H9 (cell line): ENCODE measurements around the gene SYNGR1. TPM values are rescaled to one million over a fixed set of nuclear protein-coding genes. Genes with fewer than 3 reads are reported as not detected.

Source experiments
- DNase-seq: peaks from one replicate; pipeline ENCODE4 v3.0.0-alpha.2; 2017
- H2AFZ ChIP-seq: one replicate; pipeline ENCODE4 v1.6.1; 2013; ENCODE audit warnings: mild to moderate bottlenecking, low read length, control low read depth, moderate library complexity
- H2AK5ac ChIP-seq: 2 replicates; pipeline ENCODE4 v1.6.1; 2013; ENCODE audit warnings: low read length, control low read depth, mixed read lengths; ENCODE audit not compliant: insufficient read length
- H2BK120ac ChIP-seq: one replicate; pipeline ENCODE4 v1.6.1; 2013; ENCODE audit warnings: low read depth, mild to moderate bottlenecking, low read length, control low read depth, inconsistent platforms; ENCODE audit not compliant: poor library complexity, severe bottlenecking
- H2BK12ac ChIP-seq: 2 replicates; pipeline ENCODE4 v1.6.1; 2013; ENCODE audit warnings: low read length, control low read depth, mixed read lengths, low read depth; ENCODE audit not compliant: insufficient read length
- H2BK15ac ChIP-seq: 2 replicates; pipeline ENCODE4 v1.6.1; 2013; ENCODE audit warnings: low read depth, low read length, control low read depth
- H2BK20ac ChIP-seq: one replicate; pipeline ENCODE4 v1.6.1; 2013; ENCODE audit warnings: low read depth, mild to moderate bottlenecking, low read length, control low read depth, inconsistent platforms; ENCODE audit not compliant: poor library complexity, severe bottlenecking
- H2BK5ac ChIP-seq: 2 replicates; pipeline ENCODE4 v1.6.1; 2013; ENCODE audit warnings: low read length, control low read depth, mixed read lengths; ENCODE audit not compliant: insufficient read length
- H3K14ac ChIP-seq: 2 replicates; pipeline ENCODE4 v1.6.1; 2013; ENCODE audit warnings: low read length, control low read depth; ENCODE audit not compliant: insufficient read depth
- H3K18ac ChIP-seq: 2 replicates; pipeline ENCODE4 v1.6.1; 2013; ENCODE audit warnings: low read depth, mild to moderate bottlenecking, mixed read lengths, low read length, control low read depth; ENCODE audit not compliant: insufficient read length
- H3K23ac ChIP-seq: 2 replicates; pipeline ENCODE4 v1.6.1; 2013; ENCODE audit warnings: low read length, control low read depth, mixed read lengths, low read depth; ENCODE audit not compliant: insufficient read length
- H3K23me2 ChIP-seq: 2 replicates; pipeline ENCODE4 v1.6.1; 2013; ENCODE audit warnings: low read depth, mild to moderate bottlenecking, mixed read lengths, low read length, control low read depth; ENCODE audit not compliant: insufficient read length, poor library complexity, severe bottlenecking
- H3K27ac ChIP-seq: 2 replicates; pipeline ENCODE4 v1.5.1; 2013; ENCODE audit warnings: low read length, control low read depth, mixed read lengths, low read depth; ENCODE audit not compliant: insufficient read length
- H3K27me3 ChIP-seq: 2 replicates; pipeline ENCODE4 v1.6.1; 2013; ENCODE audit warnings: low read length, control low read depth, inconsistent platforms; ENCODE audit not compliant: insufficient read depth
- H3K4ac ChIP-seq: 2 replicates; pipeline ENCODE4 v1.6.1; 2013; ENCODE audit warnings: low read depth, mild to moderate bottlenecking, control low read depth, inconsistent platforms, low read length, moderate library complexity
- H3K4me1 ChIP-seq: 2 replicates; pipeline ENCODE4 v1.6.1; 2013; ENCODE audit warnings: low read length, control low read depth, inconsistent platforms; ENCODE audit not compliant: insufficient read depth
- H3K4me2 ChIP-seq: 2 replicates; pipeline ENCODE4 v1.6.1; 2013; ENCODE audit warnings: low read length, control low read depth, mixed read lengths; ENCODE audit not compliant: insufficient read length, insufficient read depth
- H3K56ac ChIP-seq: 2 replicates; pipeline ENCODE4 v1.6.1; 2013; ENCODE audit warnings: low read depth, mild to moderate bottlenecking, mixed read lengths, low read length, control low read depth; ENCODE audit not compliant: insufficient read length
- H3K79me1 ChIP-seq: 2 replicates; pipeline ENCODE4 v1.6.1; 2013; ENCODE audit warnings: low read depth, mild to moderate bottlenecking, moderate library complexity, low read length, control low read depth, inconsistent platforms; ENCODE audit not compliant: insufficient read depth, poor library complexity, severe bottlenecking
- H3K79me2 ChIP-seq: 2 replicates; pipeline ENCODE4 v1.6.1; 2013; ENCODE audit warnings: low read length, control low read depth, inconsistent platforms; ENCODE audit not compliant: insufficient read depth
- H3K9ac ChIP-seq: 2 replicates; pipeline ENCODE4 v1.6.1; 2013; ENCODE audit warnings: low read length, control low read depth, mixed read lengths; ENCODE audit not compliant: insufficient read length; ENCODE audit errors: extremely low read depth
- H3K9me3 ChIP-seq: one replicate; pipeline ENCODE4 v1.6.1; 2013; ENCODE audit warnings: low read depth, low read length, inconsistent platforms; ENCODE audit not compliant: control insufficient read depth
- H3T11ph ChIP-seq: one replicate; pipeline ENCODE4 v1.6.1; 2013; ENCODE audit warnings: mild to moderate bottlenecking, low read length, control low read depth, inconsistent platforms
- H4K20me1 ChIP-seq: one replicate; pipeline ENCODE4 v1.6.1; 2013; ENCODE audit not compliant: control insufficient read depth, insufficient read length, insufficient read depth
- H4K5ac ChIP-seq: 2 replicates; pipeline ENCODE4 v1.6.1; 2013; ENCODE audit warnings: low read depth, mild to moderate bottlenecking, mixed read lengths, low read length, control low read depth; ENCODE audit not compliant: insufficient read length
- H4K8ac ChIP-seq: replicated peaks from 2 replicates; pipeline ENCODE4 v1.6.1; 2013; ENCODE audit warnings: low read length, control low read depth, mixed read lengths, low read depth; ENCODE audit not compliant: insufficient read length
- H4K91ac ChIP-seq: 2 replicates; pipeline ENCODE4 v1.6.1; 2013; ENCODE audit warnings: low read depth, mild to moderate bottlenecking, moderate library complexity, mixed read lengths, low read length, control low read depth; ENCODE audit not compliant: insufficient read length
- H3K27ac Mint-ChIP-seq, 3 experiments: 2 replicates in 2 of 3; 3 replicates in 1 of 3; pipeline ENCODE4 v1.8.0; 2020 to 2021; ENCODE audit warnings: mixed read lengths in 3 of 3, mild to moderate bottlenecking in 1 of 3, moderate library complexity in 1 of 3
- H3K27me3 Mint-ChIP-seq: 2 replicates; pipeline ENCODE4 v1.8.0; 2021; ENCODE audit warnings: low read depth, mild to moderate bottlenecking, moderate library complexity, mixed read lengths
- H3K36me3 Mint-ChIP-seq, 3 experiments: 2 replicates in 2 of 3; 3 replicates in 1 of 3; pipeline ENCODE4 v1.8.0; 2020 to 2021; ENCODE audit warnings: low read depth in 3 of 3, mixed read lengths in 3 of 3; ENCODE audit not compliant: insufficient read depth in 1 of 3
- H3K4me1 Mint-ChIP-seq, 2 experiments: 2 replicates each; pipeline ENCODE4 v1.8.0; 2020; ENCODE audit warnings: mixed read lengths in 2 of 2
- H3K4me3 Mint-ChIP-seq, 2 experiments: 2 replicates in 1 of 2; 3 replicates in 1 of 2; pipeline ENCODE4 v1.8.0; 2020 to 2021; ENCODE audit warnings: mild to moderate bottlenecking in 2 of 2, mixed read lengths in 2 of 2, moderate library complexity in 1 of 2
- H3K9me3 Mint-ChIP-seq, 2 experiments: 2 replicates in 1 of 2; 3 replicates in 1 of 2; pipeline ENCODE4 v1.8.0; 2020; ENCODE audit warnings: mild to moderate bottlenecking in 2 of 2, mixed read lengths in 2 of 2, moderate library complexity in 1 of 2
- CTCF ChIP-seq: fragments of 200-600 bp; sonication (generic); conservative IDR thresholded peaks from 3 replicates; pipeline ENCODE4 v1.8.0; 2021; ENCODE audit warnings: antibody characterized with exemption, mild to moderate bottlenecking
- WGBS: extraction: QIAGEN DNeasy Blood & Tissue Kit; methylation state at CpG from one replicate; pipeline ENCODE4 v1.1.7; 2013; ENCODE audit warnings: missing lambda C conversion rate, low lambda C conversion rate, mixed read lengths; ENCODE audit not compliant: insufficient read length; ENCODE audit errors: extremely low coverage; 5-methylcytosine and 5-hydroxymethylcytosine counted together
- total RNA-seq: library from RNA; stranded (reverse); gene quantifications from 2 replicates; pipeline ENCODE4 v1.2.1, GENCODE V29; 2021

SYNGR1 gene
- total RNA-seq, 1 experiment from 2014 or later, result 13.2 TPM

GRCh38 chr22:39300186-39300830, 49.5 kb upstream of the SYNGR1 start:
- no peak overlapping the region for H2AFZ ChIP-seq
- H2BK20ac ChIP-seq, result no peak overlapping the region

More at GRCh38 chr22:39300186-39300830, 49.5 kb upstream of the SYNGR1 start:
- Histone ChIP-seq H3K23me2 (no peaks in the 10 kb centered on the region), H4K91ac (no peak overlapping the region), H3T11ph (no peak overlapping the region), H3K4me1 (no peaks in the 10 kb centered on the region), H4K8ac (no peak overlapping the region), H3K4me2 (no peak overlapping the region), H3K18ac (peak overlapping the region; percentile 51), H2AK5ac (no peak overlapping the region), H2BK120ac (no peak overlapping the region), H2BK12ac (no peak overlapping the region), H3K79me2 (no peaks in the 10 kb centered on the region), H3K14ac (no peak overlapping the region), H3K56ac (no peak overlapping the region), H4K20me1 (no peaks in the 10 kb centered on the region), H2BK15ac (no peak overlapping the region), H3K9me3 (peaks cover 4% of the 10 kb centered on the region), H3K27me3 (0 out of 2 replicates have a peak, but pooled peaks cover 2% of the 10 kb centered on the region), H3K27ac (no peak overlapping the region), H3K79me1 (no peaks in the 10 kb centered on the region), H3K23ac (no peak overlapping the region), H3K9ac (no peak overlapping the region), H2BK5ac (no peak overlapping the region), H3K4ac (no peak overlapping the region), H4K5ac (no peak overlapping the region)
- Mint-ChIP-seq H3K9me3 (peaks cover 2 to 6% of the 10 kb centered on the region in 2 experiments; a peak in 3 of 5 replicates), H3K36me3 (peaks cover 0 to 6% (median 3%) of the 10 kb centered on the region in 3 experiments; a peak in 2 of 7 replicates), H3K27ac (peak overlapping the region; percentile 18 to 86 (median 46); a peak in 2 of 7 replicates), H3K4me3 (peak overlapping the region in 1 of 2 experiments; percentile 0; a peak in 2 of 5 replicates), H3K4me1 (peaks cover 25 to 32% of the 10 kb centered on the region in 2 experiments), H3K27me3 (peaks cover 8% of the 10 kb centered on the region)
- no peak for DNase-seq
- TF ChIP-seq CTCF, result no peak; the same call in 2 of the 3 replicates
- no CpG with 5 or more reads among the region's 19 CpGs for WGBS
